B cell (primary cell): ENCODE data around the gene PPP1R16B. TPM values are rescaled to one million over a fixed set of nuclear protein-coding genes. Genes with fewer than 3 reads are reported as not detected.

Experiments used
- ATAC-seq: fragments of 200-7000 bp; cut with Tn5 transposase; one replicate; pipeline ENCODE4 v1.10.0; 2021; ENCODE audit warnings: low read depth, mild to moderate bottlenecking, moderate number of reproducible peaks, moderate library complexity
- CTCF ChIA-PET: fragments of 350-600 bp; sonication (Branson Sonifier 250); formaldehyde crosslinking; loops from one replicate; lab custom pipeline; 2021; ENCODE audit warnings: antibody characterized with exemption, inconsistent platforms; lab: Charles Lee
- POLR2A ChIA-PET: fragments of 350-600 bp; sonication (Branson Sonifier 250); formaldehyde crosslinking; loops from one replicate; lab custom pipeline; 2021; ENCODE audit warnings: antibody characterized with exemption; lab: Charles Lee
- DNase-seq: peaks from one replicate; pipeline ENCODE4 v3.0.0; 2013
- H2AFZ ChIP-seq: 2 replicates; pipeline ENCODE4 v1.6.1; 2012; ENCODE audit warnings: mild to moderate bottlenecking, low read depth, low read length; ENCODE audit not compliant: insufficient read depth, poor library complexity, severe bottlenecking
- H3K27ac ChIP-seq, 2 donors: 1 replicate in 1 of 2; 2 replicates in 1 of 2; pipeline ENCODE4 v1.5.1; 2012 to 2013; ENCODE audit warnings: low read length in 2 of 2, mild to moderate bottlenecking in 2 of 2, moderate library complexity in 1 of 2
- H3K27me3 ChIP-seq, 4 experiments: fragments of 200-600 bp in 1 of 4; sonication (generic) in 1 of 4; replicated peaks in 1 of 4; 1 replicate in 2 of 4; 2 replicates in 2 of 4; pipeline versions ENCODE4 v1.6.1 to v1.7.0; 2013 to 2016; ENCODE audit warnings: low read length in 3 of 4, mild to moderate bottlenecking in 2 of 4, mixed read lengths in 1 of 4, moderate library complexity in 1 of 4; ENCODE audit not compliant: insufficient read depth in 4 of 4, control insufficient read depth in 3 of 4; ENCODE audit errors: control extremely low read depth in 1 of 4
- H3K36me3 ChIP-seq, 2 experiments: replicated peaks in 1 of 2; 1 replicate in 1 of 2; 2 replicates in 1 of 2; pipeline versions ENCODE4 v1.6.1 to v1.7.1; 2013; ENCODE audit warnings: low read length in 1 of 2; ENCODE audit not compliant: insufficient read depth in 2 of 2, control insufficient read depth in 1 of 2; ENCODE audit errors: control extremely low read depth in 1 of 2, extremely low read depth in 1 of 2
- H3K4me1 ChIP-seq, 2 donors: fragments of 200-600 bp in 1 of 2; sonication (generic) in 1 of 2; 1 replicate in 1 of 2; 2 replicates in 1 of 2; pipeline versions ENCODE4 v1.5.1 to v1.6.1; 2013 to 2017; ENCODE audit warnings: low read length in 2 of 2; ENCODE audit not compliant: control insufficient read depth in 2 of 2, insufficient read depth in 2 of 2
- H3K4me2 ChIP-seq: replicated peaks from 2 replicates; pipeline ENCODE3; 2012; ENCODE audit warnings: mild to moderate bottlenecking, low read depth, low read length; ENCODE audit not compliant: poor library complexity, severe bottlenecking
- H3K4me3 ChIP-seq, 5 experiments: fragments of 200-600 bp in 1 of 5; sonication (generic) in 1 of 5; 1 replicate in 3 of 5; 2 replicates in 2 of 5; pipeline versions ENCODE4 v1.5.1 to v1.7.0; 2011 to 2016; ENCODE audit warnings: low read length in 4 of 5, mild to moderate bottlenecking in 4 of 5, low read depth in 2 of 5, control low read depth in 1 of 5, moderate library complexity in 1 of 5; ENCODE audit not compliant: insufficient read depth in 1 of 5; ENCODE audit errors: control extremely low read depth in 1 of 5, extremely low read depth in 1 of 5
- H3K79me2 ChIP-seq: fragments of 200-600 bp; sonication (generic); one replicate; pipeline ENCODE4 v1.6.0; 2016; ENCODE audit warnings: low read length; ENCODE audit not compliant: control insufficient read depth, insufficient read depth
- H3K9ac ChIP-seq: fragments of 200-600 bp; sonication (generic); 2 replicates; pipeline ENCODE4 v1.6.1; 2017; ENCODE audit warnings: mild to moderate bottlenecking, low read length, moderate library complexity
- H3K9me3 ChIP-seq, 3 donors: one replicate each; pipeline versions ENCODE4 v1.6.1 to v1.7.1; 2013; ENCODE audit warnings: low read length in 2 of 3; ENCODE audit not compliant: control insufficient read depth in 2 of 3, insufficient read depth in 1 of 3; ENCODE audit errors: control extremely low read depth in 1 of 3
- H4K20me1 ChIP-seq: 2 replicates; pipeline ENCODE4 v1.6.0; 2012; ENCODE audit warnings: mild to moderate bottlenecking, low read length; ENCODE audit not compliant: insufficient read depth, control insufficient read depth, poor library complexity, severe bottlenecking
- H3K27ac Mint-ChIP-seq: one replicate; pipeline ENCODE4 v1.8.0; 2021; ENCODE audit warnings: mixed read lengths
- H3K27me3 Mint-ChIP-seq: one replicate; pipeline ENCODE4 v1.8.0; 2021; ENCODE audit warnings: mixed read lengths
- H3K4me1 Mint-ChIP-seq: one replicate; pipeline ENCODE4 v1.8.0; 2021; ENCODE audit warnings: mixed read lengths
- H3K4me3 Mint-ChIP-seq: one replicate; pipeline ENCODE4 v1.8.0; 2021; ENCODE audit warnings: mixed read lengths
- H3K9me3 Mint-ChIP-seq: one replicate; pipeline ENCODE4 v1.8.0; 2022; ENCODE audit warnings: mixed read lengths; ENCODE audit not compliant: insufficient read depth
- CTCF ChIP-seq: fragments of 200-600 bp; IDR thresholded peaks from one replicate; pipeline ENCODE4 v1.8.0; 2022; ENCODE audit warnings: antibody characterized with exemption, mild to moderate bottlenecking
- EZH2 ChIP-seq: IDR thresholded peaks from 2 replicates; pipeline ENCODE4 v1.6.1; 2012; ENCODE audit warnings: borderline replicate concordance, low read depth, mild to moderate bottlenecking, moderate library complexity, low read length; ENCODE audit not compliant: insufficient read depth, poor library complexity, severe bottlenecking
- WGBS: methylation state at CpG from one replicate; pipeline ENCODE4 v1.1.5; 2013; ENCODE audit warnings: missing lambda C conversion rate; ENCODE audit not compliant: insufficient coverage; 5-methylcytosine and 5-hydroxymethylcytosine counted together
- intact Hi-C: fragments of 100-400 bp; cut with micrococcal nuclease; formaldehyde crosslinking; loops from one replicate; pipeline ENCODE4 v1.10.0; 2022
- polyA plus RNA-seq: library from polyadenylated mRNA; depleted of rRNA; stranded (reverse); fragments of >200 nt; gene quantifications from 2 replicates; pipeline ENCODE4 v1.2.3, GENCODE V29; 2012
- total RNA-seq, 2 donors: library from RNA; stranded (reverse); fragments of 120-200 nt in 1 of 2; gene quantifications; 1 replicate in 1 of 2; 2 replicates in 1 of 2; pipeline versions ENCODE4 v1.2.3 to v1.2.4, GENCODE V29; 2013 to 2022

Gene PPP1R16B
- total and polyA plus RNA-seq, 2 donors (not counting 1 experiment from before 2014, with no cell fraction given): 58.8 to 108 TPM

- peaks cover 89% of the 10 kb centered on the region for H3K4me1 Mint-ChIP-seq
Measured at GRCh38 chr20:38873050-38873581, 67.6 kb downstream of the PPP1R16B start.

More at GRCh38 chr20:38873050-38873581, 67.6 kb downstream of the PPP1R16B start:
- Histone ChIP-seq H3K9ac (peak overlapping the region; percentile 55), H3K4me2 (peak overlapping the region; percentile 88), H3K9me3 (peaks cover 0 to 7% (median 0%) of the 10 kb centered on the region in 3 donors), H3K36me3 (peaks cover 0 to 2% of the 10 kb centered on the region in 2 experiments), H3K4me1 (peaks cover 77 to 90% of the 10 kb centered on the region in 2 donors), H3K79me2 (peaks cover 84% of the 10 kb centered on the region), H4K20me1 (peaks cover 5% of the 10 kb centered on the region), H2AFZ (peak overlapping the region; percentile 50), H3K4me3 (peak overlapping the region in 4 of 5 experiments; percentile 1 to 38 (median 10)), H3K27ac (peak overlapping the region; percentile 93 to 99), H3K27me3 (no peaks in the 10 kb centered on the region)
- Mint-ChIP-seq H3K9me3 (no peaks in the 10 kb centered on the region), H3K27ac (peak overlapping the region; percentile 100), H3K4me3 (peak overlapping the region; percentile 86), H3K27me3 (no peaks in the 10 kb centered on the region)
- 6% methylated on average over 12 of the region's 12 CpGs for WGBS
- intact Hi-C loops: no loop called here
- ChIA-PET CTCF (interaction anchor here (1.1 to 7.6 kb wide), 8 partner anchors 14 to 122 kb away, joined by 3 to 131 read pairs (median 21); partner anchors contain the start of gene PPP1R16B), POLR2A (interaction anchor here (0.7 to 5.8 kb wide), 9 partner anchors 10 to 89 kb away, joined by 3 to 64 read pairs (median 9); partner anchors contain the start of genes DHX35 and PPP1R16B)
- TF ChIP-seq EZH2 (no peak), CTCF (no peak)
- peak; percentile 52 for ATAC-seq
- peak; percentile 85 for DNase-seq
